GM20000 (cell line): ENCODE data around the gene EPHA6.
"Not testable (repeated sequence)": the region's sequence is repeated elsewhere in the genome, so short reads cannot be mapped to it uniquely, and the experiment has no call there.

ENCODE experiments used
- DNase-seq: peaks from one replicate; pipeline ENCODE4 v3.0.0; 2012; ENCODE audit warnings: low spot score
- TF ChIP-seq, protein P1 (sequence below): IDR thresholded peaks from 2 replicates; pipeline ENCODE4 v1.5.1; 2012; ENCODE audit warnings: mild to moderate bottlenecking, control low read depth; ENCODE audit errors: extremely low read depth, missing control alignments

EPHA6 gene

DNA sequence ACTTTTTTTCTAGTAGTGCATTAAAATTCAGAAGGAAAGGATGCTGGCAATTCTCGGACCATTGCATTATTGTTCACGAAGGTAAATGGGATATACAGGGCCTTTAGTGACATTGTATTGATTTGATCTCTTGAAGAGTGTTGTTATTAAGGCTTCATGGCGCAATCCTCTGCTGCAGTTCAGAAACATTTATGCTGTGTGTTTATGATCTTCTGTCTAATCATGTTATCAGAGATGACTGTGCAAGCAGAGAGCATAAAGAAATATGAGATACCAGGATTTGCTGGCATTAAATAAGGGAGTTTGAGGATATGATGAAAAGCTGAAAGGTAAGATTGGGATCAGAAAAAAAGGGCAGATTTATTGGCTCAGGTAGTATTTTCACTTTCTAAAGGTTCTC, 180.6 kb downstream of the EPHA6 start:
- DNase-seq = no peak
- TF ChIP-seq, protein P1, sequence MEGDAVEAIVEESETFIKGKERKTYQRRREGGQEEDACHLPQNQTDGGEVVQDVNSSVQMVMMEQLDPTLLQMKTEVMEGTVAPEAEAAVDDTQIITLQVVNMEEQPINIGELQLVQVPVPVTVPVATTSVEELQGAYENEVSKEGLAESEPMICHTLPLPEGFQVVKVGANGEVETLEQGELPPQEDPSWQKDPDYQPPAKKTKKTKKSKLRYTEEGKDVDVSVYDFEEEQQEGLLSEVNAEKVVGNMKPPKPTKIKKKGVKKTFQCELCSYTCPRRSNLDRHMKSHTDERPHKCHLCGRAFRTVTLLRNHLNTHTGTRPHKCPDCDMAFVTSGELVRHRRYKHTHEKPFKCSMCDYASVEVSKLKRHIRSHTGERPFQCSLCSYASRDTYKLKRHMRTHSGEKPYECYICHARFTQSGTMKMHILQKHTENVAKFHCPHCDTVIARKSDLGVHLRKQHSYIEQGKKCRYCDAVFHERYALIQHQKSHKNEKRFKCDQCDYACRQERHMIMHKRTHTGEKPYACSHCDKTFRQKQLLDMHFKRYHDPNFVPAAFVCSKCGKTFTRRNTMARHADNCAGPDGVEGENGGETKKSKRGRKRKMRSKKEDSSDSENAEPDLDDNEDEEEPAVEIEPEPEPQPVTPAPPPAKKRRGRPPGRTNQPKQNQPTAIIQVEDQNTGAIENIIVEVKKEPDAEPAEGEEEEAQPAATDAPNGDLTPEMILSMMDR = no peak

DNA sequence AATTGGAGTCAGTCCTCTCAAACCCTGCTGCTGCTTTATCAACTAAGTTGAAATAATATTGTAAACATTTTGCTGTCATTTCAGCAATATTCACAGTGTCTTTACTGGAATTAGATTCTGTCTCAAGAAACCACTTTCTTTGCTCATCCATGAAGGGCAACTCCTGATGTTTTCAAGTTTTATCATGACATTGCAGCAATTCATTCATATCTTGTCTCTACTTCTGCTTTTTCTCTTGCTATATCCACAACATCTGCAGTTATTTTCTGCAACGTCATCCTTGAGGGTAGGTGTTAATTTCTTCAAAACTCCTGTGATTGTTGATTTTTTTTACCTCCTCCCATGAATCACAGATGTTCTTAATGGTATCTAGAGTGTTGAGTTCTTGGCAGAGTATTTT, 181.6 kb downstream of the EPHA6 start:
- TF ChIP-seq, protein P1 = no peak
- DNase-seq = no peak

DNA sequence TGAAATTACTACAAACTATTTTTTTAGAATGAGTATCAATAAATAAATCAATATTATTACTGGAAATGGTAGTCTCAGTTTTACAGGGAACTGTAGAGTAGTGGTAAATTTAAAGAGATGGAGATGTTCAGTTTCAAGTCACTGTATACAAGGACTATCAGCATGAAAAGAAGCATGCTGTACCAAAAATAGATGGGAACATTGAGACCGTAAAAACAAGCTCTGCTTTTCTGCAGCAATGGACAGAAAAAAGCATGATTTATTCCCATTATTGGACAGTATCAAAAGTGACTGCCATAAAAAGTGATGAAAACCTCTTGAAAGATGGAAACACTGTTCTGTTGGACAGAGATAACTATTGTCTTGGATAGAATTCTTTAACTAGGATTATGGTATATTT, 187.2 kb downstream of the EPHA6 start:
- DNase-seq = no peak
- TF ChIP-seq, protein P1 = no peak

DNA sequence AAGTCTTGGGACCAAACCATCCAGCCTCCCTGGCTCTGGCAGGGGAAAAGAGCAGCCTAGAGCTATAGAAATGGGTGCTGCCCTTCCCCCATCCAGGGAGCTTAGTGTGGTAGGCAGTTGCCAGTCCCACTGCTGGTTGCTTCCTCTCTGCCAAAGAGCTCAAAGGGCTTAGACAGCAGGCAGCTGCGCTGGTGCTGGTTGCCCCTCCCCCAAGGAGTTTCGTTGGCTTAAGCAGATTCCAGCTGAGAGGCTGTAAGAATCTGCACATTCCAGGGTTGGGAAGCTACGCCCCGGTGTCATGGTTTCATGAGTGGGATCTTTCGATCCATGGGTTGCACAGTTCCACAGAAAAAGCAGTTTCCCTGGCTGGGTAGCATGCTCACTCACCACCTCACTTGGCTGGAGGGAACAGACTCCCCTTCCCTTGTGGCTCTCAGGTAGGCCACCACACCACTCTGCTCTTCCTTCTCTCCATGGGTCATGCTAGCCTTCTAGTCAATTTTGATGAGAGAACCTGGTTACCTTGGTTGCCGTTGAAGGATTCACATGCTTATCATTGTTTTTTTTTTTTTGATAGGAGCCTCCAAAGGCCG, 195.1 kb downstream of the EPHA6 start:
- DNase-seq = no peak

DNA sequence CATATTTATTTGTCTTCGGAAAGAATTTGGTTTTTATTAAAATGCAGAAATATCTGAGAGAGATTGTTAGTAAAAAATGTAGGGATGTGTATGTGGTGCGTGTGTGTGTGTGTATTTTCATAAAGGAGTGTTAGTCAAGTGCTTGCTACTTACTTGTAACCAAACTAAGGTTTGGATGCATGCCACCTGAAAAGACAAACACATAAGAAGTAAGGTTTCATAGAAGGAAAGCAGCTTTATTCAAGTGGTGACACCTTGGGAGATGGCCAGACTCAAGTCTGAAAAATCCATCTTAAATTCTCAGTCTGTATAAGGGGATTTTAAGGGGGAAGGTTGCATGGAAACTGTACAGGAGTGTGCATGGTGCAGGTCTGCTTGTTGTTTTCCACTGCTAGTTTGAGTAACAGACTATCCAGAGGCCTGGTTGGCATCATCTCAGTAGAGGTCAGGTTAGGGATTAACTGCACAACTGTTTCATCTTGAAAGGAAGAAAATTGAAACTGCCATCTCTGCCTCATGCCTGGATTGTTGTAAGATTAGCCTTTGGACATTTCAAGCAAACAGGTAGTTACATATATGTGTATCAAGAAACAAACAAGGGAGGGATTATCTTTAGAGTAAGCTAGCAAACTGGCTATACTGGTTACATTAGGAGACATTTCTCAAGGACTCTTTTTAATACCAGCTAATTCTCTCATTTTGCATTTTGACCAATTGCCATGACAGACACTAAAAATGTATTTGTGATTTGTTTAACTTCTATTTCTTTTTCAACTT, 196.7 kb downstream of the EPHA6 start:
- TF ChIP-seq, protein P1 = no peak
- DNase-seq = no peak

More for the DNA sequence above, 195.1 kb downstream of the EPHA6 start:
- TF ChIP-seq, protein P1 = no peak

DNA sequence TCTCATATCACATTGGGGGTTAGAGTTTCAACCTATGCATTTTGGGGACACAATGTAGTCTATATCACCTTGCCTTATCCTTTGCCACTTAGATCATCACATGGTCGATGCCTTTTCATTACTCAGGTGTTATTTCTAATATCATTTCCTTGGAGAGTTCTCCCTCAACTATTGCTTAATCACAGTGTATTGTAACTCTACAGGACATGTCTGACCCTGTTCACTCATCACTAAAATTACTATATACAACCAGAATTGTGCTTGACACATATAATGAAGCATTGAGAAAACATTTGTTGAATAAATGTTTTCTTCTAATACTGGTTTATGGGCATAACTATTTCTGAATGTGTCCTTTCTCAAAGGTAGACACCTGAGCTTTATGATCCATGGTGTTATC, 207.4 kb downstream of the EPHA6 start:
- TF ChIP-seq, protein P1 = no peak
- DNase-seq = no peak

DNA sequence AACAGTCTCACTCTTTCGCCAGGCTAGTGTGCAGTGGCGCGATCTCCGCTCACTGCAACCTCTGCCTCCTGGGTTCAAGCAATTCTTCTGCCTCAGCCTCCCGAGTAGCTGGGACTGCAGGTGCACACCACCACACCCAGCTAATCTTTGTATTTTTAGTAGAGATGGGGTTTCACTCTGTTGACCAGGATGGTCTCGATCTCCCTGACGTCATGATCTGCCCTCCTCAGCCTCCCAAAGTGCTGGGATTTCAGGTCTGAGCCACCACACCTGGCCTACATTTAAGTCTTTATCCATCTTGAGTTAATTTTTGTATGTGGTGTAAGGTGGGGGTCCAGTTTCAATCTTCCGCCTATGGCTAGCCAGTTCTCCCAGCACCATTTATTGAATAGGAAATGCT, 211.2 kb downstream of the EPHA6 start:
- not testable (repeated sequence) for DNase-seq

DNA sequence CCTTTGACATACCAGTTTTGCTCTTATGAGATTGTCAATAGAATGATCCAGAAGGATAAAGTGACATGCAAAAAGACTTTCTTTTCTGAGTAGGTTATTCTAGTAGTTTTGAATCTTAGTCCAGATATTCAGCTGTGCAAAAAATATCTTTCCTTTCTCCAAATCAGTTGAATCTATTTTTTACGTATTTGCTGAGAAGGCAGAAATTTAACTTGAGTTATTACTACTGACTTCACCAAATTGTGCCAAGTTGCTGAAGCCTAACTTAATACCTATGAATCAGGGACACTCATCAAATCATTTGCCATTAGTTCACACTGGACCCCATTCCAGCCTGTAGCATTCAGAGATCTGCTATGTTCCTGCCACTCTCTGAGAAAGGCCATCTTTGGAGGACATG, 215.6 kb downstream of the EPHA6 start:
- TF ChIP-seq, protein P1 = no peak

More for the DNA sequence above, 215.6 kb downstream of the EPHA6 start:
- DNase-seq = no peak
